GM12801 (cell line): ENCODE measurements around the gene ZC3H15.

Experiments
- CTCF ChIP-seq: IDR thresholded peaks from one replicate; pipeline ENCODE4 v1.5.1; 2011; ENCODE audit warnings: control low read depth; ENCODE audit not compliant: insufficient read length; ENCODE audit errors: extremely low read depth

Gene ZC3H15

GRCh38 chr2:186535861-186536260, 49.8 kb downstream of the ZC3H15 start:
- TF ChIP-seq CTCF = no peak

GRCh38 chr2:186537019-186537418, 51.0 kb downstream of the ZC3H15 start:
- no peak for TF ChIP-seq CTCF

GRCh38 chr2:186540941-186541340, 54.9 kb downstream of the ZC3H15 start:
- no peak for TF ChIP-seq CTCF

GRCh38 chr2:186542002-186542401, 55.9 kb downstream of the ZC3H15 start:
- TF ChIP-seq CTCF = no peak

GRCh38 chr2:186543561-186544131, 57.6 kb downstream of the ZC3H15 start:
- no peak for TF ChIP-seq CTCF

GRCh38 chr2:186544255-186544675, 58.2 kb downstream of the ZC3H15 start:
- TF ChIP-seq CTCF = no peak

- TF ChIP-seq CTCF = no peak
Measured at GRCh38 chr2:186546846-186547245, 60.8 kb downstream of the ZC3H15 start.
